ENCODE data around the gene DPYSL4. TPM values are rescaled to one million over a fixed set of nuclear protein-coding genes. Genes with fewer than 3 reads are reported as not detected.

DPYSL4 gene
- total RNA-seq, 2 donors from 2014 or later = 3.4 to 4.1 TPM

DNA sequence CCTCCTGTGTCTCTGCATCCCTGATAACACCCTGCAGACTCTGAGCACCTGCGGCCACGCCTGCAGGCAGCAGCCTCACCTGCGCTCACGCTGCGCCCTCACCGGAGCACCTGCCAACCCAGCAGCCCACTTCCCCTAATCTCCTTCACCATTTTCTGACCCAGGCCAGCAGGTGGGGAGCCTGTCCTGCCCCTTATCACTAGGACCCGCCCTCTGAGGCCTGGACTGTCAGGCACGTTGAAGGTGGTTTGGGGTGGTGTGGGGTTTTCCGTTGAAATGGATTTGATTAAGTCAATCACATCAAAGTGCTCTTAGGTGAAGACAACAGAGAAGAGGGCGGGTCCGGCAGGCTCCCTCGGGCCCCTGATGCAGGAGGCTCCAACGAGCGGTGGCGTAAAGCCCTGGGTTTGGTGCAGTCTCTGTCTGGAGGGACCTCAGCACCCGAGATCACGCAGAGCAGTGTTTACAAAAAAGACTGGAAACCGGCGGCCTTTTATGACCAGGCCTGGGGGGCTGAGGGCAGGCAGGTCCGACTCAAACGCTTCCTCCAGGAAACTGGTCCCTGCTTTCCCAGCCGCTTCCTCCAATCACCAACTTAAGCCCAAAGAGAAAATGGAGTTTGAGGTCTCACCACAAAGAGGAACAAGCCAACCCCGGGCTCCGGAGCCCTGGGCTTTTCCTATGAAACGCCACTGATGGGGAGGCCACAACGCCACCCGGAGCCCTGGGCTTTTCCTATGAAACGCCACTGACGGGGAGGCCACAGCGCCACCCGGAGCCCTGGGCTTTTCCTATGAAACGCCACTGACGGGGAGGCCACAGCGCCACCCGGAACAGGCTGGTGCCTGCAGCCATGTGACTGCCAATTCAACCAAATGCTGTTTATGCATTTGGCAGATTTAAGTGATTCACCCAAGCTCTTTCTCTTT is 45.5 kb downstream of the DPYSL4 start:
- H3K27ac ChIP-seq = no peak overlapping the region
- H3K27me3 ChIP-seq = no peaks in the 10 kb centered on the region
- no peak for DNase-seq (ENCODE audit: low spot score)
- no peaks in the 10 kb centered on the region for H3K9me3 ChIP-seq
- H3K36me3 ChIP-seq = no peaks in the 10 kb centered on the region
- TF ChIP-seq, protein P1, sequence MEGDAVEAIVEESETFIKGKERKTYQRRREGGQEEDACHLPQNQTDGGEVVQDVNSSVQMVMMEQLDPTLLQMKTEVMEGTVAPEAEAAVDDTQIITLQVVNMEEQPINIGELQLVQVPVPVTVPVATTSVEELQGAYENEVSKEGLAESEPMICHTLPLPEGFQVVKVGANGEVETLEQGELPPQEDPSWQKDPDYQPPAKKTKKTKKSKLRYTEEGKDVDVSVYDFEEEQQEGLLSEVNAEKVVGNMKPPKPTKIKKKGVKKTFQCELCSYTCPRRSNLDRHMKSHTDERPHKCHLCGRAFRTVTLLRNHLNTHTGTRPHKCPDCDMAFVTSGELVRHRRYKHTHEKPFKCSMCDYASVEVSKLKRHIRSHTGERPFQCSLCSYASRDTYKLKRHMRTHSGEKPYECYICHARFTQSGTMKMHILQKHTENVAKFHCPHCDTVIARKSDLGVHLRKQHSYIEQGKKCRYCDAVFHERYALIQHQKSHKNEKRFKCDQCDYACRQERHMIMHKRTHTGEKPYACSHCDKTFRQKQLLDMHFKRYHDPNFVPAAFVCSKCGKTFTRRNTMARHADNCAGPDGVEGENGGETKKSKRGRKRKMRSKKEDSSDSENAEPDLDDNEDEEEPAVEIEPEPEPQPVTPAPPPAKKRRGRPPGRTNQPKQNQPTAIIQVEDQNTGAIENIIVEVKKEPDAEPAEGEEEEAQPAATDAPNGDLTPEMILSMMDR (IDR thresholded peaks at IDR 0.05) = no peak
- no peaks in the 10 kb centered on the region for H3K4me1 ChIP-seq
- H3K4me3 ChIP-seq = no peak overlapping the region

DNA sequence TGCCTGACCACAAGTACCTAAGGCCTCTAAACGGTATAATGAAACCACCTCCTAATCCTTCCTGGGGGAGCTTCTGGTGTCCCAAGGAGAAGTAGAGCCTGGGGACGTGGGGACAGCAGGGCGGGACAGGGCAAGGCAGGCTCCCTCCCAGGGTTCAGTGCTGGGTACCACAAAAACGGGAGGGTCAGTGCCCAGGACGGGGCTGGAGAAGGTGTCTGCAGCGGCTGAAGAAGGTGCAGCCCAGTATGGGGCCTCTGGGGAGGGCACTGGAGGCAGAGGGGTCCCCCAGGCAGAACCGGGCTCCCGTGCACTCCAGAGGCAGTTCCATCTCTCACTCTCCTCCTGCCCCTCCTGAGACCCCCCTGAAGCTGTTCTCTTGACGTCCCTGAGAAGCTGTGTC is 46.2 kb downstream of the DPYSL4 start:
- TF ChIP-seq, protein P1 (IDR thresholded peaks at IDR 0.05) = no peak
- Histone ChIP-seq H3K36me3 (no peaks in the 10 kb centered on the region), H3K27ac (no peak overlapping the region), H3K9me3 (no peaks in the 10 kb centered on the region), H3K4me3 (no peak overlapping the region), H3K4me1 (no peaks in the 10 kb centered on the region), H3K27me3 (no peaks in the 10 kb centered on the region)
- no peak for DNase-seq (ENCODE audit: low spot score)

DNA sequence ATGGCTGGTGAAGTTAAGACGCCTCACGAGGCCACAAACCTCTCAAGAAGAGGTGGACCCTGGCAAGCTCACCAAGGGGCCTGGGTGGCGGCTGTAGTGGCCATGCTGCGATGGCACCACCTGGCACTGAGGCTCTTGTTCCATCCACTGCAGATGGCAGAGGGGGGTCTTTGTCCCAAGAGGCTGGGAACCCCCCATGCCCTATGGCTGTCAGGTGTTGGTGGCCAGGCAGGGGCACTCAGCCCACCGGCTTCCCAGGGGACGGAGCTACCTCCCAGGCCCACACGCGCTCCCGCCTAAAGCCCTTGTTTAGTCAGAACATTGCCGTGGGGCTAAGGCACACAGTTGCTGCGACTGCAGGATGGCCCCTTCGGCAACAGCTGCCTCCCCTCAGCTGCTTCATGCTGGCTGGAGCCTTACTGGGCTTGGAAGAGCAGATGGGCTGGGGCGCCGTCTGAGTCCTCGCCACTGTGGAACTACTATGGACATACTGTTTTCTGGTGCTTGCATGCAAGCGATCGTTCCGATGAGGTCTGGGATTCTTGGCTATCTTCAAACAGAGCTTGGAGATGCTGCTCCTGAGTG is 46.8 kb downstream of the DPYSL4 start:
- H3K36me3 ChIP-seq = no peaks in the 10 kb centered on the region
- no peak for DNase-seq (ENCODE audit: low spot score)
- no peak overlapping the region for H3K27ac ChIP-seq
- no peaks in the 10 kb centered on the region for H3K9me3 ChIP-seq
- TF ChIP-seq, protein P1 (IDR thresholded peaks at IDR 0.05) = no peak
- H3K27me3 ChIP-seq = no peaks in the 10 kb centered on the region
- H3K4me3 ChIP-seq = no peak overlapping the region
- no peaks in the 10 kb centered on the region for H3K4me1 ChIP-seq

DNA sequence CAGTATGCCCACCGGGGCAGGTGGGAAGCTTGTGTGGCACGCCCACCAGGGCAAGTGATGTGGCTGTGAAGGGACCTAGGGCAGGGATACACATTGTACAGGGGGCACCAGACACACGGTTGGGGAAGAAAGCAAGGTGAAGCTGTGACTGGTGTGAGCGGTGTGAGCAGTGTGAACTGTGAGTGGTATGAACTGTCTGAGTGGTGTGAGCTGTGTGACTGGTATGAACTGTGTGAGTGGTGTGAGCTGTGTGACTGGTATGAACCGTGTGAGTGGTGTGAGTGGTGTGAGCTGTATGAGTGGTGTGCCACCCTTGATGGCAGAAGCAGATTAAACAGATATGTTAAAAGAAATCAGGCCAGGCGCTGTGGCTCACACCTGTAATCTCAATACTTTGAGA is 48.1 kb downstream of the DPYSL4 start:
- TF ChIP-seq, protein P1 (IDR thresholded peaks at IDR 0.05) = no peak
- no peaks in the 10 kb centered on the region for H3K4me1 ChIP-seq
- H3K9me3 ChIP-seq = no peaks in the 10 kb centered on the region
- H3K36me3 ChIP-seq = no peaks in the 10 kb centered on the region
- no peak overlapping the region for H3K27ac ChIP-seq
- no peak overlapping the region for H3K4me3 ChIP-seq
- DNase-seq (ENCODE audit: low spot score) = no peak
- H3K27me3 ChIP-seq = no peaks in the 10 kb centered on the region

DNA sequence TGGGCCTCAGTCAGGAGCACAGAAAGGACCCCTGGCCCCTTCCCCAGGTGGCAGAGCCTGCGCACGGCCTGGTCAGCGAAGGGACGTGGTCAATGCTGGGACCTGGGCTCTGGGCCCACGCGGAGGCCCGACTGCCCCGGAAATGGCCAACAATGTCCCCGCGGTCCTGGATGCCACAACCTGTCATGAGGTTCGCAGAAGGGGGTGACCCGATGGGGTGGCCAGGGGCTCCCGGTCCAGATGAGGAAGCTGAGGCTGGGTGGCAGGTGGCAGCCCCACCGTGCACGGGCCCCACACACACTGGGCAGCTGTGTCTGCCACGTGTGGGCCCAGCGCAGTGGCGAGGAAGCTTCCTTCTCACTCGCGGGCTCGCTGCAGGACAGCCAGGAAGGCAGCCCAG is 49.4 kb downstream of the DPYSL4 start:
- Histone ChIP-seq H3K9me3 (no peaks in the 10 kb centered on the region), H3K36me3 (no peaks in the 10 kb centered on the region), H3K4me1 (no peaks in the 10 kb centered on the region), H3K27me3 (no peaks in the 10 kb centered on the region), H3K27ac (no peak overlapping the region), H3K4me3 (no peak overlapping the region)
- DNase-seq (ENCODE audit: low spot score) = no peak
- TF ChIP-seq, protein P1 (IDR thresholded peaks at IDR 0.05) = no peak
